H1 (cell line): Measurements from ENCODE around the gene LMX1B. TPM values are rescaled to one million over a fixed set of nuclear protein-coding genes. Genes with fewer than 3 reads are reported as not detected.

Experiments
- ASH2L ChIP-seq: fragments of 200-600, 300-600 bp; sonication (generic); IDR thresholded peaks from one replicate; pipeline ENCODE4 v1.7.1; 2017; ENCODE audit warnings: low read length
- CBX5 ChIP-seq: fragments of 300-800, 300-1000 bp; sonication (generic); IDR thresholded peaks from 2 replicates; pipeline ENCODE4 v1.7.1; 2016; ENCODE audit warnings: antibody characterized with exemption, low read length, low read depth
- CEBPB ChIP-seq: IDR thresholded peaks from 2 replicates; pipeline ENCODE4 v1.6.1; 2012; ENCODE audit warnings: low read depth, low read length
- CHD1 ChIP-seq: IDR thresholded peaks from 2 replicates; pipeline ENCODE4 v1.6.1; 2012; ENCODE audit warnings: low read depth, low read length, improper control_type of control experiment
- GABPA ChIP-seq: IDR thresholded peaks from 2 replicates; pipeline ENCODE4 v1.6.1; 2011; ENCODE audit warnings: mild to moderate bottlenecking, low read length, moderate library complexity, borderline replicate concordance; ENCODE audit not compliant: insufficient read depth
- SAP30 ChIP-seq: fragments of 300-600 bp; sonication (generic); IDR thresholded peaks from 2 replicates; pipeline ENCODE4 v1.7.1; 2012; ENCODE audit warnings: low read length, moderate library complexity, mild to moderate bottlenecking, inconsistent platforms; ENCODE audit not compliant: insufficient read depth, insufficient replicate concordance
- SIN3A ChIP-seq, 2 experiments: IDR thresholded peaks in 1 of 2; conservative IDR thresholded peaks in 1 of 2; 2 replicates each; pipeline ENCODE4 v1.6.1; 2011 to 2012; ENCODE audit warnings: low read length in 2 of 2, improper control_type of control experiment in 1 of 2, low read depth in 1 of 2, mild to moderate bottlenecking in 1 of 2
- SUZ12 ChIP-seq: fragments of 200-600 bp; sonication (generic); IDR thresholded peaks from 2 replicates; pipeline ENCODE4 v1.6.1; 2012; ENCODE audit warnings: mild to moderate bottlenecking, inconsistent platforms, low read length, moderate library complexity, mixed read lengths
- TBP ChIP-seq: IDR thresholded peaks from 2 replicates; pipeline ENCODE4 v1.6.1; 2011; ENCODE audit warnings: low read depth, low read length, improper control_type of control experiment
- polyA plus RNA-seq, 7 experiments: library from polyadenylated mRNA; depleted of rRNA in 3 of 7; stranded (reverse) in 5 of 7; unstranded in 2 of 7; fragments of >200 nt in 5 of 7; fragments of 200-250 nt in 2 of 7; gene quantifications; 1 replicate in 5 of 7; 2 replicates in 1 of 7; 4 replicates in 1 of 7; pipeline versions ENCODE4 v1.2.1 to v1.2.3, GENCODE V29; 2011 to 2013; ENCODE audit warnings: missing spikeins in 2 of 7, mixed read lengths in 2 of 7
- total RNA-seq: library from RNA; stranded (reverse); fragmentation: NEBNext Ultra II Directional; extraction: Animal tissue kit (Norgen Biotek cat#: 25700); gene quantifications from 2 replicates; pipeline ENCODE4 v1.2.1, GENCODE V29; 2021
- TF ChIP-seq, protein P1 (sequence below): fragments of 300-600 bp; sonication (generic); IDR thresholded peaks from 2 replicates; pipeline ENCODE4 v1.7.1; 2012; ENCODE audit warnings: low read length, moderate library complexity, mild to moderate bottlenecking, inconsistent platforms; ENCODE audit not compliant: insufficient replicate concordance

Gene LMX1B
- total and polyA plus RNA-seq, 2 of the 8 experiments (the other 6 are each of a cell fraction or from before 2014, with no cell fraction given): 0.09 to 0.37 TPM

DNA sequence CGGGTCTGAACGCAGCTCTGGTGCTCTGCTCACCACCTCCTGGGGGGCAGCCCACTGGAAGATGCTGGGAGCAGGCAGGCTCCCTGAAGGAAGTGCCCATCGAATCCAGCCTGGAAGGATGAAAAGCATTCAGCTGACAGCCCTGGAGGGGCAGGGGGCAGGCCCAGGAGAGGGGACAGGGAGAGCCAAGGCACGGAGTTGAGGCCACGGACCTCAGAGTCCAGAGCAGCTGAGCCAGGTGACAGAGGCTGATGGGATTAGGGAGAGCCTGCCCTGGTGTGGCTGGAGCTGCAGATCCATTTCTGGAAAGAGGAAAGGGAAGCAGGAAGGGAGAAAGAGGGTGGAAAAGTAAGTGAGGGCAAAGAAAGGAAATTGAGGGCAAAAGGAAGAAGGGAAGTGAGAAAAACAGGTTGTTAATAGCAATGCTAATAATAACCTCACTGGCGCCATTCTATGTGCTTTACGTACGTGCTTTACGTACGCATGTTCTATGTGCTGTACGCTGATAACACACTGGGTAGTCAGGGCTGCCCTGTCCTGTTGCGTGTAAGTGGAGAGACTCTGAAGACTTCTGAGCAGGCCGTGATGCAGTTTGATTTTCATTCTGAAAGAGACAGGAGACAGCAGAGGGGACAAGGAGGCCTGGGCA lies 52.6 kb downstream of the LMX1B start (continued):
- TF ChIP-seq, protein P1, sequence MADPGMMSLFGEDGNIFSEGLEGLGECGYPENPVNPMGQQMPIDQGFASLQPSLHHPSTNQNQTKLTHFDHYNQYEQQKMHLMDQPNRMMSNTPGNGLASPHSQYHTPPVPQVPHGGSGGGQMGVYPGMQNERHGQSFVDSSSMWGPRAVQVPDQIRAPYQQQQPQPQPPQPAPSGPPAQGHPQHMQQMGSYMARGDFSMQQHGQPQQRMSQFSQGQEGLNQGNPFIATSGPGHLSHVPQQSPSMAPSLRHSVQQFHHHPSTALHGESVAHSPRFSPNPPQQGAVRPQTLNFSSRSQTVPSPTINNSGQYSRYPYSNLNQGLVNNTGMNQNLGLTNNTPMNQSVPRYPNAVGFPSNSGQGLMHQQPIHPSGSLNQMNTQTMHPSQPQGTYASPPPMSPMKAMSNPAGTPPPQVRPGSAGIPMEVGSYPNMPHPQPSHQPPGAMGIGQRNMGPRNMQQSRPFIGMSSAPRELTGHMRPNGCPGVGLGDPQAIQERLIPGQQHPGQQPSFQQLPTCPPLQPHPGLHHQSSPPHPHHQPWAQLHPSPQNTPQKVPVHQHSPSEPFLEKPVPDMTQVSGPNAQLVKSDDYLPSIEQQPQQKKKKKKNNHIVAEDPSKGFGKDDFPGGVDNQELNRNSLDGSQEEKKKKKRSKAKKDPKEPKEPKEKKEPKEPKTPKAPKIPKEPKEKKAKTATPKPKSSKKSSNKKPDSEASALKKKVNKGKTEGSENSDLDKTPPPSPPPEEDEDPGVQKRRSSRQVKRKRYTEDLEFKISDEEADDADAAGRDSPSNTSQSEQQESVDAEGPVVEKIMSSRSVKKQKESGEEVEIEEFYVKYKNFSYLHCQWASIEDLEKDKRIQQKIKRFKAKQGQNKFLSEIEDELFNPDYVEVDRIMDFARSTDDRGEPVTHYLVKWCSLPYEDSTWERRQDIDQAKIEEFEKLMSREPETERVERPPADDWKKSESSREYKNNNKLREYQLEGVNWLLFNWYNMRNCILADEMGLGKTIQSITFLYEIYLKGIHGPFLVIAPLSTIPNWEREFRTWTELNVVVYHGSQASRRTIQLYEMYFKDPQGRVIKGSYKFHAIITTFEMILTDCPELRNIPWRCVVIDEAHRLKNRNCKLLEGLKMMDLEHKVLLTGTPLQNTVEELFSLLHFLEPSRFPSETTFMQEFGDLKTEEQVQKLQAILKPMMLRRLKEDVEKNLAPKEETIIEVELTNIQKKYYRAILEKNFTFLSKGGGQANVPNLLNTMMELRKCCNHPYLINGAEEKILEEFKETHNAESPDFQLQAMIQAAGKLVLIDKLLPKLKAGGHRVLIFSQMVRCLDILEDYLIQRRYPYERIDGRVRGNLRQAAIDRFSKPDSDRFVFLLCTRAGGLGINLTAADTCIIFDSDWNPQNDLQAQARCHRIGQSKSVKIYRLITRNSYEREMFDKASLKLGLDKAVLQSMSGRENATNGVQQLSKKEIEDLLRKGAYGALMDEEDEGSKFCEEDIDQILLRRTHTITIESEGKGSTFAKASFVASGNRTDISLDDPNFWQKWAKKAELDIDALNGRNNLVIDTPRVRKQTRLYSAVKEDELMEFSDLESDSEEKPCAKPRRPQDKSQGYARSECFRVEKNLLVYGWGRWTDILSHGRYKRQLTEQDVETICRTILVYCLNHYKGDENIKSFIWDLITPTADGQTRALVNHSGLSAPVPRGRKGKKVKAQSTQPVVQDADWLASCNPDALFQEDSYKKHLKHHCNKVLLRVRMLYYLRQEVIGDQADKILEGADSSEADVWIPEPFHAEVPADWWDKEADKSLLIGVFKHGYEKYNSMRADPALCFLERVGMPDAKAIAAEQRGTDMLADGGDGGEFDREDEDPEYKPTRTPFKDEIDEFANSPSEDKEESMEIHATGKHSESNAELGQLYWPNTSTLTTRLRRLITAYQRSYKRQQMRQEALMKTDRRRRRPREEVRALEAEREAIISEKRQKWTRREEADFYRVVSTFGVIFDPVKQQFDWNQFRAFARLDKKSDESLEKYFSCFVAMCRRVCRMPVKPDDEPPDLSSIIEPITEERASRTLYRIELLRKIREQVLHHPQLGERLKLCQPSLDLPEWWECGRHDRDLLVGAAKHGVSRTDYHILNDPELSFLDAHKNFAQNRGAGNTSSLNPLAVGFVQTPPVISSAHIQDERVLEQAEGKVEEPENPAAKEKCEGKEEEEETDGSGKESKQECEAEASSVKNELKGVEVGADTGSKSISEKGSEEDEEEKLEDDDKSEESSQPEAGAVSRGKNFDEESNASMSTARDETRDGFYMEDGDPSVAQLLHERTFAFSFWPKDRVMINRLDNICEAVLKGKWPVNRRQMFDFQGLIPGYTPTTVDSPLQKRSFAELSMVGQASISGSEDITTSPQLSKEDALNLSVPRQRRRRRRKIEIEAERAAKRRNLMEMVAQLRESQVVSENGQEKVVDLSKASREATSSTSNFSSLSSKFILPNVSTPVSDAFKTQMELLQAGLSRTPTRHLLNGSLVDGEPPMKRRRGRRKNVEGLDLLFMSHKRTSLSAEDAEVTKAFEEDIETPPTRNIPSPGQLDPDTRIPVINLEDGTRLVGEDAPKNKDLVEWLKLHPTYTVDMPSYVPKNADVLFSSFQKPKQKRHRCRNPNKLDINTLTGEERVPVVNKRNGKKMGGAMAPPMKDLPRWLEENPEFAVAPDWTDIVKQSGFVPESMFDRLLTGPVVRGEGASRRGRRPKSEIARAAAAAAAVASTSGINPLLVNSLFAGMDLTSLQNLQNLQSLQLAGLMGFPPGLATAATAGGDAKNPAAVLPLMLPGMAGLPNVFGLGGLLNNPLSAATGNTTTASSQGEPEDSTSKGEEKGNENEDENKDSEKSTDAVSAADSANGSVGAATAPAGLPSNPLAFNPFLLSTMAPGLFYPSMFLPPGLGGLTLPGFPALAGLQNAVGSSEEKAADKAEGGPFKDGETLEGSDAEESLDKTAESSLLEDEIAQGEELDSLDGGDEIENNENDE: no peak
- no peak for TF ChIP-seq TBP
- TF ChIP-seq GABPA: no peak
- no peak for TF ChIP-seq SUZ12
- no peak for TF ChIP-seq SAP30
- TF ChIP-seq SIN3A (conservative IDR thresholded peaks at IDR 0.05 in 1 of 2, IDR thresholded peaks at IDR 0.05 in 1 of 2; ENCODE audit: low read depth in 1 of 2, low read length in 2 of 2): no peak
- TF ChIP-seq ASH2L: no peak
- TF ChIP-seq CBX5: no peak
- no peak for TF ChIP-seq CEBPB
- no peak for TF ChIP-seq CHD1
